ENCODE measurements around the gene ADAM10.

The ADAM10 gene

GRCh38 chr15:58762731-58763130, 13.2 kb upstream of the ADAM10 start:
- Histone ChIP-seq H3K79me2 (ENCODE audit: insufficient read depth, low read length) (no peaks in the 10 kb centered on the region), H3K4me2 (ENCODE audit: low read length) (no peak overlapping the region), H3K9me2 (ENCODE audit: low read depth, low read length) (no peaks in the 10 kb centered on the region), H4K20me1 (ENCODE audit: insufficient read depth, low read length) (no peaks in the 10 kb centered on the region), H3K9ac (ENCODE audit: low read length) (no peak overlapping the region), H3K4me1 (ENCODE audit: insufficient read depth, low read length, severe bottlenecking) (peaks cover 12% of the 10 kb centered on the region), H3K27me3 (ENCODE audit: insufficient read depth, low read length) (no peaks in the 10 kb centered on the region), H3F3A (ENCODE audit: insufficient read depth, low read length) (no peaks in the 10 kb centered on the region), H3K27ac (ENCODE audit: low read depth, low read length, poor library complexity, severe bottlenecking) (no peak overlapping the region), H2AFZ (ENCODE audit: low read length) (no peak overlapping the region), H3K36me3 (ENCODE audit: insufficient read depth, low read length) (no peaks in the 10 kb centered on the region), H3K9me3 (ENCODE audit: low read length) (no peaks in the 10 kb centered on the region), H3K4me3 (ENCODE audit: low read depth, low read length, poor library complexity, severe bottlenecking) (no peak overlapping the region)
- TF ChIP-seq EZH2 (IDR thresholded peaks at IDR 0.05; ENCODE audit: borderline replicate concordance, low read length): no peak
- TF ChIP-seq CTCF (IDR thresholded peaks at IDR 0.05; ENCODE audit: low read length): no peak

- Histone ChIP-seq H3K9ac (ENCODE audit: low read length) (no peak overlapping the region), H3K36me3 (ENCODE audit: insufficient read depth, low read length) (no peaks in the 10 kb centered on the region), H3K79me2 (ENCODE audit: insufficient read depth, low read length) (no peaks in the 10 kb centered on the region), H2AFZ (ENCODE audit: low read length) (no peak overlapping the region), H3K27me3 (ENCODE audit: insufficient read depth, low read length) (no peaks in the 10 kb centered on the region), H3K4me3 (ENCODE audit: low read depth, low read length, poor library complexity, severe bottlenecking) (no peak overlapping the region), H3K27ac (ENCODE audit: low read depth, low read length, poor library complexity, severe bottlenecking) (no peak overlapping the region), H3K4me2 (ENCODE audit: low read length) (no peak overlapping the region), H3K9me3 (ENCODE audit: low read length) (no peaks in the 10 kb centered on the region), H3F3A (ENCODE audit: insufficient read depth, low read length) (no peaks in the 10 kb centered on the region), H3K4me1 (ENCODE audit: insufficient read depth, low read length, severe bottlenecking) (peaks cover 12% of the 10 kb centered on the region), H3K9me2 (ENCODE audit: low read depth, low read length) (no peaks in the 10 kb centered on the region), H4K20me1 (ENCODE audit: insufficient read depth, low read length) (no peaks in the 10 kb centered on the region)
- TF ChIP-seq CTCF (IDR thresholded peaks at IDR 0.05; ENCODE audit: low read length) (no peak), EZH2 (IDR thresholded peaks at IDR 0.05; ENCODE audit: borderline replicate concordance, low read length) (no peak)
Observed at GRCh38 chr15:58762285-58762684, 12.8 kb upstream of the ADAM10 start.

- Histone ChIP-seq H2AFZ (ENCODE audit: low read length) (no peak overlapping the region), H3K36me3 (ENCODE audit: insufficient read depth, low read length) (no peaks in the 10 kb centered on the region), H3K9me3 (ENCODE audit: low read length) (no peaks in the 10 kb centered on the region), H3K9ac (ENCODE audit: low read length) (no peak overlapping the region), H3F3A (ENCODE audit: insufficient read depth, low read length) (no peaks in the 10 kb centered on the region), H3K27ac (ENCODE audit: low read depth, low read length, poor library complexity, severe bottlenecking) (no peak overlapping the region), H3K27me3 (ENCODE audit: insufficient read depth, low read length) (no peaks in the 10 kb centered on the region), H3K9me2 (ENCODE audit: low read depth, low read length) (no peaks in the 10 kb centered on the region), H3K4me2 (ENCODE audit: low read length) (peak overlapping the region; percentile 27; the same call in 1 of the 2 replicates), H3K79me2 (ENCODE audit: insufficient read depth, low read length) (no peaks in the 10 kb centered on the region), H3K4me3 (ENCODE audit: low read depth, low read length, poor library complexity, severe bottlenecking) (no peak overlapping the region), H4K20me1 (ENCODE audit: insufficient read depth, low read length) (no peaks in the 10 kb centered on the region), H3K4me1 (ENCODE audit: insufficient read depth, low read length, severe bottlenecking) (peaks cover 20% of the 10 kb centered on the region)
- TF ChIP-seq CTCF (IDR thresholded peaks at IDR 0.05; ENCODE audit: low read length) (peak; percentile 21; the same call in 1 of the 2 replicates), EZH2 (IDR thresholded peaks at IDR 0.05; ENCODE audit: borderline replicate concordance, low read length) (no peak)
Observed at GRCh38 chr15:58761010-58761388, 11.5 kb upstream of the ADAM10 start.

Measured in OCI-LY1 (cell line).